ENCODE measurements around the gene CORO1C. TPM values are rescaled to one million over a fixed set of nuclear protein-coding genes. Genes with fewer than 3 reads are reported as not detected.
A peak's percentile ranks its signal among the peaks of the same experiment; 100 is the strongest.

Gene CORO1C
- polyA plus RNA-seq, 2 of the 4 experiments (the other 2 are of a cell fraction): 166 to 245 TPM

DNA sequence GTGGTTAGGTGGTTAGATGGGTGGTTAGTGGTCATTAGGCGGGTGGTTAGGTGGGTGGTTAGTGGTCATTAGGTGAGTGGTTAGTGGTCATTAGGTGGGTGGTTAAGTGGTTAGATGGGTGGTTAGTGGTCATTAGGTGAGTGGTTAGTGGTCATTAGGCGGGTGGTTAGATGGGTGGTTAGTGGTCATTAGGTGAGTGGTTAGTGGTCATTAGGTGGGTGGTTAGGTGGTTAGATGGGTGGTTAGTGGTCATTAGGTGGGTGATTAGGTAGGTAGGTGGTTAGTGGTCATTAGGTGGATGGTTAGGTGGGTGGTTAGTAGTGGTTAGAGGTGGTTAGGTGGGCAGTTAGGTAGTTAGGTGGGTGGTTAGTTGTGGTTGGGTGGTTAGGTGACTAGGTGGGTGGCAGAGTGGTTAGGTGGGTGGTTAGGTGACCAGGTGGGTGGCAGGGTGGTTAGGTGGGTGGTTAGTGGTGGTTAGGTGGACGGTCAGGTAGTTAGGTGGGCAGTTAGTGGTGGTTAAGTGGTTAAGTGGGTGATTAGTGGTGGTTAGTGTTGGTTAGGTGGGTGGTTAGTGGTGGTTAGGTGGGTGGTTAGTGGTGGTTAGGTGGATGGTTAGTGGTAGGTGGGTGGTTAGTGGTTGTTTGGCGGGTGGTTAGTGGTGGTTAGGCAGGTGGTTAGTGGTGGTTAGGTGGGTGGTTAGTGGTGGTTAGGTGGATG is 125.5 kb downstream of the CORO1C start:
- H3K4me1 ChIP-seq: no peaks in the 10 kb centered on the region
- CTCF ChIA-PET: interaction anchor here (1.0 to 20.7 kb wide), 3 partner anchors 7 to 39 kb away, joined by 3 to 533 read pairs (median 166); partner anchors contain the start of genes ISCU and SART3
- FAIRE-seq (no peak), ATAC-seq (no peak), DNase-seq (ENCODE audit: low read depth in 1 of 2, low spot score in 1 of 2) (no peak)
- TF ChIP-seq CHD2 (IDR thresholded peaks at IDR 0.05; ENCODE audit: low read length, partially characterized antibody) (no peak), EHMT2 (IDR thresholded peaks at IDR 0.05; ENCODE audit: low read depth) (no peak), SMC3 (IDR thresholded peaks at IDR 0.05) (no peak)
- no peak overlapping the region for H3K4me3 ChIP-seq
- POLR2A ChIA-PET: no interaction called here
- no peak overlapping the region for H3K4me2 ChIP-seq
- no peaks in the 10 kb centered on the region for H3K9me3 ChIP-seq
- H3K27ac ChIP-seq: no peak overlapping the region
- WGBS (ENCODE audit: missing lambda C conversion rate): 81% methylated on average over 4 of the region's 4 CpGs

DNA sequence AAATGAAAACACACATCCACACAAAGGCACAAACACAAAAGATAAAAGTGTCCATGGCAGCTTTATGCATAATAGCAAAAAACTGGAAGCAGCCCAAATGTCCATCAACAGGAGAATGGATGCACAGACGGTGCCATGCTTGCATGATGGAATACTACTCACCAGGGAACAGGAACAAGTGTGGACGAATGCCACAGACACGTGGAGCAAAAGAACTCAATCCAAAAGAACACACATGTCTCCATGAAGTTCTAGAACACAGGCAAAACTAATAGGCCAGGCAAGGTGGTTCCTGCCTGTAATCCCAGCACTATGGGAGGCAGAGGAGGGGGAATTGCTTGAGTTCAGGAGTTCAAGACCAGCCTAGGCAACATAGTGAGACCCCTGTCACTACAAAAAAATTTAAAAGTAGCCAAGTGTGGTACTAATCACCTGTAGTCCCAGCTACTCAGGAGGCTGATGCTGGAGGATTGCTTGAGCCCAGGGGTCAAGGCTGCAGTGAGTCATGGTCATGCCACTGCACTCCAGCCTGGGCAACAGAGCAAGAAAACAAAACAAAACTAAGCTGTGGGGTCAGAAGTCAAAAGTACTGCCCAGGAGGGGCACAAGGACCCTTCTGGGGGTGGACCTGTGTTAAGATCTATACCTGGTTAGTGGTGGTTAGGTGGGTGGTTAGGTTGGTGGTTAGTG is 126.2 kb downstream of the CORO1C start:
- no peak for FAIRE-seq
- H3K4me3 ChIP-seq: no peak overlapping the region
- peak in 1 of 2 experiments; percentile 21; a peak in 1 of 6 replicates for ATAC-seq
- POLR2A ChIA-PET: no interaction called here
- H3K4me2 ChIP-seq: no peak overlapping the region
- no peaks in the 10 kb centered on the region for H3K9me3 ChIP-seq
- CTCF ChIA-PET: interaction anchor here (1.7 to 20.7 kb wide), 3 partner anchors 9 to 38 kb away, joined by 5 to 533 read pairs (median 166); partner anchors contain the start of genes ISCU and SART3
- H3K27ac ChIP-seq: no peak overlapping the region
- 43% methylated on average over 3 of the region's 3 CpGs for WGBS (ENCODE audit: missing lambda C conversion rate)
- no peak for TF ChIP-seq FOSL2 (IDR thresholded peaks at IDR 0.05)
- TF ChIP-seq FOSL2 (CRISPR knock-in tag; IDR thresholded peaks at IDR 0.05): peak; percentile 43; the same call in 1 of the 2 replicates
- TF ChIP-seq CHD4 (IDR thresholded peaks at IDR 0.05; ENCODE audit: borderline replicate concordance): no peak
- H3K4me1 ChIP-seq: no peaks in the 10 kb centered on the region
- no peak for DNase-seq (ENCODE audit: low read depth in 1 of 2, low spot score in 1 of 2)

DNA sequence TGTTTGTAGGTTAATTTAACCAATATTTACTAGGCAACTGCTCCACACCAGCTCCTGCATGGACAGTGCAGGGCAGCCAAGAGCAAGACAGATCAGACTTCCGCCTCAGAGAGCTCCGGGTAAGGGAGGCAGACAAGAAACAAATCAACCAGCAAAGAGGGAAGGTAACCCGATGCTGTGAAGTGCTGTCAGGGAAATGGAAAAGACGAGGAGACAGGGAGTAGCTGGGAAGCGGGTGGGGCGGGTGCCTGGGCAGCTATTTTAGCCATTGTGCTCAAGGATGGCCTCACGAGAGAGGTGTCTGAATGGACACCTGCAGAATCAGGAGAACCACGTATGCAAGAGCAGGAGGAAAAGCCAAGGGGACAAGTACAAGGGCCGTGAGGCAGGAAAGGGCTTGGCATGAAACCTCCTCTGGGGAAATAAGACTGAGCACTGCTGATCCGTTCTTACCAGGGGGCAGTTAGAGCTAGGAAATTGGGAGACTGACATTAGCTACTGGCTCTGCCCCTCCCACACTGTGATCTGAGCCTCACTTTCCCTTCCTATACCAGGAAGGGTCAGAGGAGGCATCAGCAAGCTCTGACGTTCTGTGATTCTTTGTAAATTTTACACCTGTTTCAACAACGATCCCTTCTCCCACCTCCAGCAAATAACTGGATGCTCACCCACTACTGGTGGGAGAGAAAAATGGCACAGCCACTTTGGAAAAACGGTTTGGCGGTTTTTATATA is 126.9 kb downstream of the CORO1C start:
- TF ChIP-seq ESRRA (IDR thresholded peaks at IDR 0.05; ENCODE audit: borderline replicate concordance, low read length): no peak
- TF ChIP-seq, protein P1, sequence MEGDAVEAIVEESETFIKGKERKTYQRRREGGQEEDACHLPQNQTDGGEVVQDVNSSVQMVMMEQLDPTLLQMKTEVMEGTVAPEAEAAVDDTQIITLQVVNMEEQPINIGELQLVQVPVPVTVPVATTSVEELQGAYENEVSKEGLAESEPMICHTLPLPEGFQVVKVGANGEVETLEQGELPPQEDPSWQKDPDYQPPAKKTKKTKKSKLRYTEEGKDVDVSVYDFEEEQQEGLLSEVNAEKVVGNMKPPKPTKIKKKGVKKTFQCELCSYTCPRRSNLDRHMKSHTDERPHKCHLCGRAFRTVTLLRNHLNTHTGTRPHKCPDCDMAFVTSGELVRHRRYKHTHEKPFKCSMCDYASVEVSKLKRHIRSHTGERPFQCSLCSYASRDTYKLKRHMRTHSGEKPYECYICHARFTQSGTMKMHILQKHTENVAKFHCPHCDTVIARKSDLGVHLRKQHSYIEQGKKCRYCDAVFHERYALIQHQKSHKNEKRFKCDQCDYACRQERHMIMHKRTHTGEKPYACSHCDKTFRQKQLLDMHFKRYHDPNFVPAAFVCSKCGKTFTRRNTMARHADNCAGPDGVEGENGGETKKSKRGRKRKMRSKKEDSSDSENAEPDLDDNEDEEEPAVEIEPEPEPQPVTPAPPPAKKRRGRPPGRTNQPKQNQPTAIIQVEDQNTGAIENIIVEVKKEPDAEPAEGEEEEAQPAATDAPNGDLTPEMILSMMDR (IDR thresholded peaks at IDR 0.05): no peak
- no peak for TF ChIP-seq CHD2 (IDR thresholded peaks at IDR 0.05; ENCODE audit: low read length, partially characterized antibody)
- TF ChIP-seq FOSL2 (IDR thresholded peaks at IDR 0.05): no peak
- TF ChIP-seq FOSL2 (CRISPR knock-in tag; IDR thresholded peaks at IDR 0.05): no peak
- TF ChIP-seq NPAS2 (CRISPR knock-in tag; IDR thresholded peaks at IDR 0.05; ENCODE audit: borderline replicate concordance): no peak
- no peak for TF ChIP-seq CBX2 (IDR thresholded peaks at IDR 0.05; ENCODE audit: borderline replicate concordance, low read depth)
- TF ChIP-seq RFX5 (IDR thresholded peaks at IDR 0.05): no peak
- no peak for TF ChIP-seq MYC (IDR thresholded peaks at IDR 0.05; ENCODE audit: borderline replicate concordance, low read length)
- TF ChIP-seq, protein P2, sequence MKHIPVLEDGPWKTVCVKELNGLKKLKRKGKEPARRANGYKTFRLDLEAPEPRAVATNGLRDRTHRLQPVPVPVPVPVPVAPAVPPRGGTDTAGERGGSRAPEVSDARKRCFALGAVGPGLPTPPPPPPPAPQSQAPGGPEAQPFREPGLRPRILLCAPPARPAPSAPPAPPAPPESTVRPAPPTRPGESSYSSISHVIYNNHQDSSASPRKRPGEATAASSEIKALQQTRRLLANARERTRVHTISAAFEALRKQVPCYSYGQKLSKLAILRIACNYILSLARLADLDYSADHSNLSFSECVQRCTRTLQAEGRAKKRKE (CRISPR knock-in tag; IDR thresholded peaks at IDR 0.05; ENCODE audit: low read depth): no peak
- TF ChIP-seq KDM1A (IDR thresholded peaks at IDR 0.05; ENCODE audit: low read depth): no peak
- no peak for TF ChIP-seq KDM5A (IDR thresholded peaks at IDR 0.05)
- TF ChIP-seq CBX8 (IDR thresholded peaks at IDR 0.05): no peak
- no peak for TF ChIP-seq RCOR1 (IDR thresholded peaks at IDR 0.05; ENCODE audit: low read depth, low read length)
- TF ChIP-seq, protein P3, sequence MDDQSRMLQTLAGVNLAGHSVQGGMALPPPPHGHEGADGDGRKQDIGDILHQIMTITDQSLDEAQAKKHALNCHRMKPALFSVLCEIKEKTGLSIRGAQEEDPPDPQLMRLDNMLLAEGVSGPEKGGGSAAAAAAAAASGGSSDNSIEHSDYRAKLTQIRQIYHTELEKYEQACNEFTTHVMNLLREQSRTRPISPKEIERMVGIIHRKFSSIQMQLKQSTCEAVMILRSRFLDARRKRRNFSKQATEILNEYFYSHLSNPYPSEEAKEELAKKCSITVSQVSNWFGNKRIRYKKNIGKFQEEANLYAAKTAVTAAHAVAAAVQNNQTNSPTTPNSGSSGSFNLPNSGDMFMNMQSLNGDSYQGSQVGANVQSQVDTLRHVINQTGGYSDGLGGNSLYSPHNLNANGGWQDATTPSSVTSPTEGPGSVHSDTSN (IDR thresholded peaks at IDR 0.05): no peak
- TF ChIP-seq, protein P4, sequence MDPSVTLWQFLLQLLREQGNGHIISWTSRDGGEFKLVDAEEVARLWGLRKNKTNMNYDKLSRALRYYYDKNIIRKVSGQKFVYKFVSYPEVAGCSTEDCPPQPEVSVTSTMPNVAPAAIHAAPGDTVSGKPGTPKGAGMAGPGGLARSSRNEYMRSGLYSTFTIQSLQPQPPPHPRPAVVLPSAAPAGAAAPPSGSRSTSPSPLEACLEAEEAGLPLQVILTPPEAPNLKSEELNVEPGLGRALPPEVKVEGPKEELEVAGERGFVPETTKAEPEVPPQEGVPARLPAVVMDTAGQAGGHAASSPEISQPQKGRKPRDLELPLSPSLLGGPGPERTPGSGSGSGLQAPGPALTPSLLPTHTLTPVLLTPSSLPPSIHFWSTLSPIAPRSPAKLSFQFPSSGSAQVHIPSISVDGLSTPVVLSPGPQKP (IDR thresholded peaks at IDR 0.05; ENCODE audit: low read depth, low read length): no peak
- no peak for TF ChIP-seq EHMT2 (IDR thresholded peaks at IDR 0.05; ENCODE audit: low read depth)
- no peak for TF ChIP-seq HOXB13 (CRISPR knock-in tag; IDR thresholded peaks at IDR 0.05; ENCODE audit: low read depth)
- no peak for TF ChIP-seq JUNB (IDR thresholded peaks at IDR 0.05)
- TF ChIP-seq, protein P5, sequence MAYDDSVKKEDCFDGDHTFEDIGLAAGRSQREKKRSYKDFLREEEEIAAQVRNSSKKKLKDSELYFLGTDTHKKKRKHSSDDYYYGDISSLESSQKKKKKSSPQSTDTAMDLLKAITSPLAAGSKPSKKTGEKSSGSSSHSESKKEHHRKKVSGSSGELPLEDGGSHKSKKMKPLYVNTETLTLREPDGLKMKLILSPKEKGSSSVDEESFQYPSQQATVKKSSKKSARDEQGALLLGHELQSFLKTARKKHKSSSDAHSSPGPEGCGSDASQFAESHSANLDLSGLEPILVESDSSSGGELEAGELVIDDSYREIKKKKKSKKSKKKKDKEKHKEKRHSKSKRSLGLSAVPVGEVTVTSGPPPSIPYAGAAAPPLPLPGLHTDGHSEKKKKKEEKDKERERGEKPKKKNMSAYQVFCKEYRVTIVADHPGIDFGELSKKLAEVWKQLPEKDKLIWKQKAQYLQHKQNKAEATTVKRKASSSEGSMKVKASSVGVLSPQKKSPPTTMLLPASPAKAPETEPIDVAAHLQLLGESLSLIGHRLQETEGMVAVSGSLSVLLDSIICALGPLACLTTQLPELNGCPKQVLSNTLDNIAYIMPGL (CRISPR knock-in tag; IDR thresholded peaks at IDR 0.05; ENCODE audit: borderline replicate concordance): no peak
- ATAC-seq: peak in 1 of 2 experiments; percentile 23; a peak in 3 of 6 replicates
- no peak for DNase-seq (ENCODE audit: low read depth in 1 of 2, low spot score in 1 of 2)
- WGBS (ENCODE audit: missing lambda C conversion rate): 49% methylated on average over 14 of the region's 14 CpGs
- H3K4me3 ChIP-seq: no peak overlapping the region
- ChIA-PET CTCF (interaction anchor here (1.7 to 20.7 kb wide), 3 partner anchors 10 to 37 kb away, joined by 5 to 533 read pairs (median 166); partner anchors contain the start of genes ISCU and SART3), POLR2A (no interaction called here)
- no peak for FAIRE-seq
- no peak overlapping the region for H3K27ac ChIP-seq
- no peak overlapping the region for H3K4me2 ChIP-seq
- no peaks in the 10 kb centered on the region for H3K4me1 ChIP-seq
- no peaks in the 10 kb centered on the region for H3K9me3 ChIP-seq
